ENCODE results near the gene C2CD4D.
A peak's percentile ranks its signal among the peaks of the same experiment; 100 is the strongest.

Gene C2CD4D

DNA sequence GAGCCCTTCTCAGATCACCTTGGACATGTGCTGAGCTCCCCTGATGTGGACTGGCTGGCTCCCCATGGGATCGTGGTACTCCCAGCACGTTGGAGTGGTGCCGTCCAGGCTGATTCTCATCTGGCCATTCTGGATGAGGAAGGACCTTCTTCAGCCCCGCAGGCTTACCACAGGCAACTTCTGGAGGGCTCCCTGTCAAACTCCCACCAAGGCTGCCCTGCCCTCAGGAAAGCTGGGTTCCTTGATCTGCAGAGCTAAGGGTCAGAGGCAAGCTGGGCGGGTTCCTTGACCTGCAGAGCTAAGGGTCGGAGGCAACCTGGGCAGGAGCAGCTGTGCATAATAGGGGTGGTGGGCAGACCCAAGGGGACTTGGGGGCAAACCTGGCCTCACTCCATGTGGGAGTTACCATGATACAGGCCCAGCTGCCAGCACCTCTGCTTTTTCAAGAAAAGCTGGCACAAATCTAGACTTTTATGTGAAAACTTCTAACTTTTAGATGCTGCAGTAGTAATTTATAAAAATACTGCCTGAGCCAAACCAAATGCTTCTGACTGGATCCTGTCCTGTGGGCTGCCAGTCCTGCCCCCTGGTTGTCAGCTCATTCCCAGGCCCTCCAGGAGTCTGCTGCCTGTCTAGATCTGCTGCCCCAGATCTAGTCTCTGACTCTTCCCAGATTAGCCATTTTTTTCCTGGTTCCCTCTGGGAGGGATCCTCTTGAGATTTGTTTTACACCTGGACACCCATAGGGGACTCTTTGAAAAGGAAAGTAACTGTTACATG, 19.5 kb upstream of the C2CD4D start:
- DNase-seq (ENCODE audit: low spot score) = peak; percentile 11

DNA sequence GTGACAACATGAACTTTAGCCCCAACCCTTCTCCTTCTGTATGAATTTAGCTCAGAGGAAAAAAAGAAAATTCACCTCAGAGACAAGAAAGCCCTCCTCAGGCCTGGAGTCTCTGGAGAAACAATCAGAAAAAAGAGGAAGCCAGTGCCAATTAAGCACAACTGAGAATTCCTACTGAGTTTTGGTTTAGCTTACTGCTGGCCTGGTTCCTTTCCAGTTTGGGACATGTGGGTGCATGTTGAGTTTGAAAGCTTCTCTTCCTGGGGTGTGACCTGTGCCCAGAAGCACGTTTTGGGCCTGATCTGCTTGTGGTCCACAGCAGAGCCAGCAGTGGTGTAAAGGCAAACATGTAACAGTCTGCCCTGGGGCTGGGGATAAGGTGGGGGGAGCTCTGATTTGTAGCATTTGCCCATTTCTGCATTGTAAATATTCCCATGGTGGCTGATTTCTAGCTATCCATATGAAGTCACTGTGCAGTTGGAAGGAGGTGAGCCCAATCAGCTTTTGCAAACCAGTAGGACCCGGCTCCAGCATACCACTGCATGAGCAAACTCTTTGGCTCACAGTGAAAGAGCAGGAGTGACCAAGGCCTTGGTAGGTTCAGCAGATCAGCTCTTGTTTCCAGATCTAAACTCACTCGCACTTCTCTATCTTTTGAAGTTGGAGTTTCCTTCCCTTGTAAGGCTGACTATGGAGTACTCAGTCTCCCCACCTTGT, 18.6 kb upstream of the C2CD4D start:
- peak; percentile 60 for DNase-seq (ENCODE audit: low spot score)

- peak; percentile 6 for DNase-seq (ENCODE audit: low spot score)
Measured at GRCh38 chr1:151855933-151856332, 16.3 kb upstream of the C2CD4D start.

DNA sequence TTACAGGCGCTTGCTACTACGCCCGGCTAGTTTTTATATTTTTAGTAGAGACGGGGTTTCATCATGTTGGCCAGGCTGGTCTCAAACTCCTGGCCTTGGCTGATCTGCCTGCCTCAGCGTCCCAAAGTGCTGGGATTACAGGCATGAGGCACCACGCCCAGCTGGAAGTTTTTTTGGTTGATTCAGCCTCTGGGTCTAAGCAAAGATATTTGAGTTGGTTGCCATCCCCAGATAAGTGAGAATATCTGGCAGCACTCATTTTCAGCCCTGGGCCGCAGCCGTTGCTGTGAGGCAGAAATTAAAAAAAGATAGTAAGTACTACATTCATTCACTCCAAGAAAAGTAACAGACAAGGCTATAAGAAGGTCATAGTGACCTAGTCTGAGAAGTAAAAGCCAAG, 15.9 kb upstream of the C2CD4D start:
- DNase-seq (ENCODE audit: low spot score) = peak; percentile 65

GRCh38 chr1:151854658-151855057, 15.0 kb upstream of the C2CD4D start:
- DNase-seq (ENCODE audit: low spot score) = no peak

DNA sequence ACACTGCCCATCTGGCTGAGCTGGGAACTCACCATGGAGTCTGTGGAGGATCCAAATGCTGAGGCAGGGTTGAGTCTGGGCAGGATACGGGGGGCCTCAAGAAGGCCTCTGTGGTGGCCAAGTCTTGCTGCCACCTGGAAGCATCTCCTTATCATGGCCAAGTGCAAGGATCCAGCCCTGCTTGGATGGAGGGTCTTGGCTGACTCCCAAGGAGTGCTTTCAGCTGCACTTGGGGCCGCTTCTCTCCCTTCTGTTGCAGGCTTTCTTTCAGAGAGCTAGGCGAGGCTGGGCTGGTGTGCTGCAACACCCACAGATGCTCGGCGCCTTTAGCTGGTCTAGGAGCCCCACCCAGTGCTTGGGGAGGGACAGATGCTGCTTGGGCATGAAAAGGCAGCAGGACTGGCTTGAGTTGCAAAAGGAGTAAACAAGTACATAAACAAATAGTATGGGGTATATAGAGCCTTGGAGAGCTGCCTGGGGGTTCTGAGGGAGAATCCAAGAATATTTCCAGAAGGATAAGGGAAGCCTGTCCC, 13.9 kb upstream of the C2CD4D start, which contains the start of gene THEM5:
Gene THEM5 (minus strand): TSS at position 302 of the 533 bp plus-strand sequence. CDS start 147 bp downstream, at position 155.
- DNase-seq (ENCODE audit: low spot score) = peak; percentile 55

- DNase-seq (ENCODE audit: low spot score) = no peak
Measured at GRCh38 chr1:151852733-151853132, 13.1 kb upstream of the C2CD4D start.

- no peak for DNase-seq (ENCODE audit: low spot score)
Measured at GRCh38 chr1:151851886-151852285, 12.3 kb upstream of the C2CD4D start.

DNA sequence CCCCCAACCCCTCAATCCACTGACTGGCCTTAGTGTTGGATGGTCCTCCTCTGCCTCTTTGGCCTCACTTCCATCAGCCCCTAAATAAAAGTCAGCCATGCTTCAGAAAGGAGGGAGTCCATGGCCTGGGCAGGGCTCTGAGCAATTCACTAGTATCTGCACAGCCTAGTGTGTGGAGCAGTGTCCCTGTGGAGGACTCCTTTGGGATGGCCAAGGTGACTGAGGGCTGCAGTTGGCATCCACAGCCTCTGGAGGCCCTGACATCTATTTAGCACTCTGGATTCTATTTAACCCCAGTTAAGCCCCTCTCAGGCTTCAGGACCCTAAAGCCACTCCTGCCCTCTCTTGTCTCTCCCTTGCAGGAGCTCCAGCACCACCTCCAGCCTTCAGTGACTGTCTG, 10.3 kb upstream of the C2CD4D start:
- no peak for DNase-seq (ENCODE audit: low spot score)

DNA sequence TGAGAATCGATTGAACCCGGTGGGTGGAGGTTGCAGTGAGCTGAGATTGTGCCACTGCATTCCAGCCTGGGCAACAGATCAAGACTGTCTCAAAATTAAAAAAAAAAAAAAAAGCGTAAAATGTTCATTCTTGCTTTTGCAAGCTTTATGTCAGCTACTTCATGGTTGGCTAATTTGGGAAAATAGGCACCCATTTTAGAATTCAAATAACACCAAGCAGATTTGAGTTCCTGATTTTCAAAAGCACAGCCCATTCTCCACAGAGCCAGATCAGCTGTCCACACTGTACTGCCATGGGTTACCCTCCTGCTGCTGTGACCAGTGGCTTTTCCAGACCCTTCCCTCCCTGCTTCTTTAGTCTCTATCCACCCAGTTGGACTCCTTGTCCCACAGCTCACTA, 9.5 kb upstream of the C2CD4D start:
- DNase-seq (ENCODE audit: low spot score) = no peak

DNA sequence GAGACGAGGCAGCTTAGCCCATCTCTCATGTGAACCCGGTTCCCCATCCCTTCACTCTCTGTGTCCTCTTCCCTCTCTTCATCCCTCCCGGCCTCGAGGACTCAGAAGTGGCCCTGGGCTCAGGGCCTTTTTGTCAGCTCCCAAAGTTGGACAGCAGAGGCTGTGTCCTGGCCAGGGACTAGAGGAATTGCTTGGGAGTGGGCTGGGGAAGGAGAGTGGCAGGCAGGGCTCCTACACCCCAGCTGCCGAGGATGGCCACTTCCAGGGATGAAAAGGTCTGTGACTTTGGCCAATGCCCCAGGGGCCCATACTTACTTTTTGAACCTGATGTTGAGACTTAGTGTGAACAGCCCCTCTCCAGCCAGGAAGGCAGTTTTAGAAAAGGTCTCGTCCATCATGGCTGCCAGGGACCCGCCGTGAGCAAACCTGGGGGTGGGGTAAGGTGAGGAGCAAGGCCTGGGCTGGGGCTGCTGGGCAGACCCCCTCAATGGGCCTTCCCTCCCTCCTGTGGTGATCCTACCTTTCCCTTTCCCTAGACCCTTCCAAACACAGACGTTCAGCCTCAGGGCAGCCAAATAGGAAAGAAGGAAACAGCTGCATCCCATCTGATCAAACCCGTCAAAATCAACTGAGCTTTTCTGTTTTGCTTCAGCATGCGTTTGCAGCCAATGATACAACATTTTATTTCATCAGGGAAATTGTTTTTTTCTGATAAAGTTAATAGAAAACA, 8.4 kb upstream of the C2CD4D start:
- DNase-seq (ENCODE audit: low spot score) = no peak

DNA sequence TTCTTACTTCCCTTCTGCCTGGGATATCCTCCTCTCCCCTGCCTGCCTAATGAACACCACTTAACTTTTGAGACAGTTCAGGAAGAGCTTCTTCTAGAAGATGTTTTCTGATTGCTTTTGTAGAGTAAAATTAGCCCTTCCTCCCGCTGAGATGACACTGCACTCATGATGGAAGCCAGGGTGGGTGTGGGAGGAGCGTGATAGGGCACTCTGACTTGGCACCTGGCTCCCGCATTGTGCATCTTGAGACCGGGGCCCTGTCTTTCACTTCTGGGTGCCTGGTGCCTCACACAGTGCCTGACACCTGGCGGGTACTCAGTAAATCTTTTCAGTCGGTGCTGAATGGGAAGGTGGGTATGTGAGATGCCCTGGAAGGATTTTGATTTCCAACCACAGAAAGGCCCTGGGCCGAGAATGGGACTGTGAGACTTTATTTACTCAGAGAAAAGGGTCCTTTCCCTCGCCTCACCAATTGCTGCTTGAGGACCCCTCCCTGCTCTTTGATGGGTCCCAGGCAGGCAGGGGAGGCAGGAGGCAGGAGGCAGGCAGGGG, 7.1 kb upstream of the C2CD4D start:
- no peak for DNase-seq (ENCODE audit: low spot score)

DNA sequence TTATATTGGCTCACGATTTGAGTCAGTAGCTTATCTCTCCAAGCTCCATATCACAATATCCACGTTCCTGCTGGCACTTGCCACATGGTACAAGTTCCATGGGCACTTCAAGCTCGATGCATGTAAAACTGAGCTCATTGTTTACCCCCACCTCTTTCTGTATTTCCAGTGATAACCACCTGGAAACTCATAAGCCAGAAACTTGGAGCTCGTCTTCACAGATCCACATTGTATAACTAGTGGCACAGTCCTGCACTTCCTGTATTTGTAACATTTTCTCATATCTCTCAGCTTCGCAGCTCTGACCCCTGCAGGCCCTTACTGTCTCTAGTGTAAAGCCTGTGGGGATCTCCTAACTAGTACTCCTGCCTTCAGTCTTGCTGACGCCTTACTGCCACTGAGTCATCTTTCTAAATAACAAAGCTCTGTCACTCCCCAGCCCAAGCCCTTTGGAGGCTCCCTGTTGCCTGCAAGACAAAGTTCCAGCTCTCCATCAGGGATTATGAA, 6.5 kb upstream of the C2CD4D start:
- peak; percentile 80 for DNase-seq (ENCODE audit: low spot score)

DNA sequence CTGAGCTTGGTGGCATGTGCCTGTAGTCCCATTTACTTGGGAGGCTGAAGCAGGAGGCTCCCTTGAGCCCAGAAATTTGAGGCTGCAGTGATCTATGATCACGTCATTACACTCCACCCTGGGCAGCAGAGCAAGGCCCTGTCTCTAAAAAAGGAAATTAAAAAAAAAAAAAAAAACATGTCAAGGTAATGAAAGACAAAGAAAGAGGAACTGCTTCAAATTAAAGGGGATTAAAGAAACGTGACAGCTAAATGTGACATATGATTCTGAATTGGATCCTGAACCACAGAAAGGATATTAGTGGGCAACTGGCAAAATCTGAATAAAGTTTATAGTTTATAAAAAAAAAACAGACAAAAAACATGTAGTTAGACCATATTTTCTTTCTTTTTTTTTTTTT, 3.8 kb upstream of the C2CD4D start:
- DNase-seq (ENCODE audit: low spot score) = no peak

DNA sequence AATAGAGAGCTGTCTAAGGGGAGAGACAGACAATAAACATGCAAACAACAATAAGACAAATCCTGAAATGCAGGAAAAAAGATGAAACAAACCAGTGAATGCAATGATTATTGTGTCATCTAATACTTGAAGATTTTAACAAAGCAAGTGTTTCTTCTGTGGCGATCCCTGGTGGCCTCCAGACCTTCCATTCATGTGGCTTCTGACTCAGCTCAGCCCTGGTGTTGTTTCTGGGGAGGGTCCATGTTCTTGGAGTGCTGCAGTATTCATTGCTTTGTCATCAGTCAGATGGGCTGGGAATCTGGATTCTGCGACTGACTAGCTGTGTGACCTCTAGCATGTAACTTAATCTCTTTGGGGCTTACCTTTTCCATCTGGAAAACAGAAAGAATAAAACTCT, 1.5 kb upstream of the C2CD4D start:
- DNase-seq (ENCODE audit: low spot score) = no peak

GRCh38 chr1:151840421-151840820, 801 bp upstream of the C2CD4D start:
- no peak for DNase-seq (ENCODE audit: low spot score)

- DNase-seq (ENCODE audit: low spot score) = no peak
Measured at GRCh38 chr1:151839082-151839412, 573 bp downstream of the C2CD4D start.

DNA sequence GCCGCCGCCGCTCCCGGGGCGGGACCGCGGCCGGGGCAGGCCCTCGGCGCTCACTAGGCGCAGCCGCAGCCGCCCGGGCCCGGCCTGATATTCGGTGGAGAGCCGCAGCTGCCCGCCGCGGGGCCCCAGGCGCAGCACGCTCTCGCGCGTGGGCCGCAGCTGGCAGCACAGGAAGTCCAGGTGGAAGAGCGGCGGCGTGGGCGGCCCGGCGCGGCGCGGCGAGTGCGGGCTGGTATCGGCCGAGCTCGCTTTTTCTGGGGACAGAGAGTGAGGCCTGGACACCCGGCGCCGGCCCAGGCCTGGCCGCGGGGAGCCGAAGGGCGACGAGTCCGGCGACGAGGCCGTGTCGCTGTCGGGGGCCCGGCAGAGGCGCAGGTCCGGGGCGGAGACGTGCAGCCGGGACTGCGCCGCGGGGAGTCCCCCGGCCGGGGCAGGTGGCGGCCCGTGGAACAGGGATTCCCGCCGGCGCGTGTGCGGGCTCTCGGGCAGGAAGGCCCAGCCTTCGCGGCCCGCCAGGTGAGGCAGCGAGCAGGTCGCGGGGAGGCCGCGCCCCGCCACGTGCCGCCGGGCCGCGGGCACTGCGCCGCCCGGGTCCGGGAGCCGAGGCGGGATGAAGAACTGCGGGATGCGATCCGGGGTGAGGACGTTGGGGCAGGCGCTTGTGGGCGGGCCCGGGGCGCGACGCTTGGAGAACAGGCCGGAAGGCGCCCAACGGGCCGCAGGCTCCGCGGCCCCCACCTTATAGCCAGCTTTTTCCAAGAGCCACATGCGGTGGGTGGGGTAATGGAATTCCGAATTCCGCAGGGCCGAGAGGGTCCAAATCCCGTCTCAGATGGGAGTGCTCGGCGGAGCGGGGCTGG, 1.2 kb downstream of the C2CD4D start:
- DNase-seq (ENCODE audit: low spot score) = peak; percentile 86

GRCh38 chr1:151837884-151838221, 1.8 kb downstream of the C2CD4D start:
- DNase-seq (ENCODE audit: low spot score) = no peak

- no peak for DNase-seq (ENCODE audit: low spot score)
Measured at GRCh38 chr1:151837197-151837596, 2.4 kb downstream of the C2CD4D start.

- DNase-seq (ENCODE audit: low spot score) = no peak
Measured at GRCh38 chr1:151835596-151835995, 4.0 kb downstream of the C2CD4D start.

All from AG20443 (cell line).